WERI-Rb-1 (cell line): ENCODE data around the gene MAGEA10.
"Not testable (repeated sequence)": the region's sequence is repeated elsewhere in the genome, so short reads cannot be mapped to it uniquely, and the experiment has no call there.

Experiments used
- DNase-seq: peaks from one replicate; pipeline ENCODE4 v3.0.0-alpha.2; 2020
- H3K27ac ChIP-seq: fragments of 250-450 bp; sonication (Bioruptor Pico); 2 replicates; pipeline ENCODE4 v1.5.1; 2020; ENCODE audit warnings: mild to moderate bottlenecking, moderate library complexity
- H3K27me3 ChIP-seq: fragments of 250-450 bp; sonication (Bioruptor Pico); 2 replicates; pipeline ENCODE4 v1.5.1; 2021; ENCODE audit warnings: mild to moderate bottlenecking, low read depth, moderate library complexity; ENCODE audit not compliant: insufficient read depth, severe bottlenecking
- H3K36me3 ChIP-seq: fragments of 250-450 bp; sonication (Bioruptor Pico); 2 replicates; pipeline ENCODE4 v1.5.1; 2020; ENCODE audit warnings: mild to moderate bottlenecking, moderate library complexity
- H3K4me3 ChIP-seq: 2 replicates; pipeline ENCODE4 v1.5.1; 2011; ENCODE audit warnings: low read depth, mild to moderate bottlenecking, control low read depth, low read length
- H3K9me3 ChIP-seq: fragments of 250-450 bp; sonication (Bioruptor Pico); 2 replicates; pipeline ENCODE4 v1.5.1; 2021; ENCODE audit warnings: mild to moderate bottlenecking, moderate library complexity; ENCODE audit not compliant: severe bottlenecking
- TF ChIP-seq, protein P1 (sequence below): IDR thresholded peaks from 2 replicates; pipeline ENCODE4 v1.5.1; 2011; ENCODE audit warnings: low read depth, mild to moderate bottlenecking, control low read depth, inconsistent platforms, low read length

Gene MAGEA10

DNA sequence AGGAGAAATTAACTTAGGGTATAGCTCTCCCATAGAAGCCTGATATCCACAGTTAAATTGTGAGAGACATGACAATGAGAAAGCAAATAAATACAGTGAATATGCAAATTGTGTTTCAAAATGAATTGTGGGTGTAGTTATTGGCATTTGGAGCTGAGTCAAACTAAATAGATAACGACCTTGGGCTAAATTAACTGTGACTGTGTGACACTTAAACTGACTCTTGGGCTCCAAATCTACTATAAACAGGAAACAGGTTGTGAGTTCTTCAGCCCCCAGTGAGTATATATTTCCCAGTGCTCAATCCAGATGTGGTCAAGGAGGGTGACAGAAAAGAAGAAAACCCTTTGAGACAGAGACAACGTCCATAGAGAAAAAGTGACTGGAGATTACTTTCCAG is 11.3 kb upstream of the MAGEA10 start:
- Histone ChIP-seq H3K9me3 (no peaks in the 10 kb centered on the region), H3K27ac (no peak overlapping the region), H3K27me3 (peaks cover 65% of the 10 kb centered on the region), H3K4me3 (no peak overlapping the region), H3K36me3 (no peaks in the 10 kb centered on the region)
- no peak for DNase-seq
- TF ChIP-seq, protein P1, sequence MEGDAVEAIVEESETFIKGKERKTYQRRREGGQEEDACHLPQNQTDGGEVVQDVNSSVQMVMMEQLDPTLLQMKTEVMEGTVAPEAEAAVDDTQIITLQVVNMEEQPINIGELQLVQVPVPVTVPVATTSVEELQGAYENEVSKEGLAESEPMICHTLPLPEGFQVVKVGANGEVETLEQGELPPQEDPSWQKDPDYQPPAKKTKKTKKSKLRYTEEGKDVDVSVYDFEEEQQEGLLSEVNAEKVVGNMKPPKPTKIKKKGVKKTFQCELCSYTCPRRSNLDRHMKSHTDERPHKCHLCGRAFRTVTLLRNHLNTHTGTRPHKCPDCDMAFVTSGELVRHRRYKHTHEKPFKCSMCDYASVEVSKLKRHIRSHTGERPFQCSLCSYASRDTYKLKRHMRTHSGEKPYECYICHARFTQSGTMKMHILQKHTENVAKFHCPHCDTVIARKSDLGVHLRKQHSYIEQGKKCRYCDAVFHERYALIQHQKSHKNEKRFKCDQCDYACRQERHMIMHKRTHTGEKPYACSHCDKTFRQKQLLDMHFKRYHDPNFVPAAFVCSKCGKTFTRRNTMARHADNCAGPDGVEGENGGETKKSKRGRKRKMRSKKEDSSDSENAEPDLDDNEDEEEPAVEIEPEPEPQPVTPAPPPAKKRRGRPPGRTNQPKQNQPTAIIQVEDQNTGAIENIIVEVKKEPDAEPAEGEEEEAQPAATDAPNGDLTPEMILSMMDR: no peak

DNA sequence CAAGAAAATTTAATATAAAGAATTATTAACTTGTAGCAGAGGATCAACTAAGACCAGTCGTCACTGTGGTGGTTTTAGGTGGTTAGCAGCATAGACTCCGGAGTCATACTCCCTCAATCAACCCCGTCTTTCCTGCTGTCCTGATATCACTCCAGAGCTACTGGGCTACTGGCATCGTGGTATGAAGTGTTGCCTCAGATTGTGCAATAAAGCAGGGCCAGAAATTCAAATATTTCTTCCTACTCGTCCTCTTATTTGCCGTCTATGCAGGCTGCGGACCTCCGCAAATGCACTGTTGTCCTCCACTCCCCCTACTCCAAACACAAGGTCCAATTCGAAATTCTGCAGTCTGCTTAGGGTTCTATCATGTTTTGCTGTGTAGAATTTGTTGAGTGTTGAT is 1.2 kb upstream of the MAGEA10 start:
- H3K9me3 ChIP-seq: no peaks in the 10 kb centered on the region
- peaks cover 72% of the 10 kb centered on the region for H3K27me3 ChIP-seq
- H3K4me3 ChIP-seq: no peak overlapping the region
- H3K36me3 ChIP-seq: no peaks in the 10 kb centered on the region
- TF ChIP-seq, protein P1: no peak
- H3K27ac ChIP-seq: no peak overlapping the region
- DNase-seq: no peak

DNA sequence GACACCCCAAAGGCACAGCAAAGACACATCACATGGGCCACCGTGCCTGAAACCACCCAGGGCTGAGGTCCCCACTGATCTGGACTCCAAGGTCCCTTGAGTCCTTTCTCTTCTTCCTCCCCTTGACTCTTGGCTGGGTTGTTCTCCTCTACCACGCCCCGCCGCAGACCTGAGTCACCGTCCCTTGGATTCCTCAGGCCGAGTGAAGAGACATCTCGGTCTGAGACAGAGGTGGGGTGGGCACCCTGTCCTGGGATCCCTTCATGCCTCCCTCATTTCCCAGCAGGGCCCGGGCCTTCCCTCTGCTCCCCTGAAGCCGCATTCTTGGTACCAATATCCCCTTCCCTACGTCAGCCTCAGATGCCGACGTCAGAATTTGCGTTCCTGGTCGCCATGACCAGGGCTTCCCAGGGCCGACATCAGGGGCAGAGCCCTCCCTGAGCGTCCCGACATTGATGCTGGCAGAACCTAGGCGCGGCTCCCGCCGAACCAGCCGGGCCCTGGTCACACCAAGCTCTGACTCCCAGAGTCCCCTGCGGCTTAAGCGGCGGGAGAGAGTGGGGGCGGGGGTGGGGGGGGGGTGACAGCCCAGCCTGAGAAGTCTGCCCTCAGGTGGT is 498 bp downstream of the MAGEA10 start:
- no peaks in the 10 kb centered on the region for H3K9me3 ChIP-seq
- no peak overlapping the region for H3K27ac ChIP-seq
- DNase-seq: no peak
- peaks cover 74% of the 10 kb centered on the region for H3K27me3 ChIP-seq
- no peak overlapping the region for H3K4me3 ChIP-seq
- TF ChIP-seq, protein P1: no peak
- H3K36me3 ChIP-seq: no peaks in the 10 kb centered on the region

DNA sequence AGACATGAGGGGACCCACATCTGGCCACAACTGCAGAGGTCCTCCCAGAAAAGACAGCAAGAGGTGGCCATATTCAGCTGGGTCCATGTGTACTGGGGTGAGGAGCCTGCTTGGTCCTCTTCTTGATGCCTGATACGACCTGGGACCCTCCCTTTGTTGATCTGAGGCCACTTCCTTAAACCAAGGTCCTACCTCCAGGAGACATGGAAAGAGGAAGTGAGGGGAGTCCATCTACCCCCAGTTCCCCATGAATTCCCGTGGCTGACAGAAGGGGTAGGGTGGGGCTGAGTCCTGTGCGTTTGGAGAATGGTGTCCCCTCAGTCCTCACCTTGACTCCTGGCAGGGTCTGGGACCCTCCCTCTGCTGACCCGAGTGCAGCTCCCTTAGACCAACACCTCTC is 2.1 kb downstream of the MAGEA10 start:
- no peaks in the 10 kb centered on the region for H3K9me3 ChIP-seq
- DNase-seq: no peak
- no peaks in the 10 kb centered on the region for H3K36me3 ChIP-seq
- TF ChIP-seq, protein P1: no peak
- no peak overlapping the region for H3K27ac ChIP-seq
- peaks cover 77% of the 10 kb centered on the region for H3K27me3 ChIP-seq
- no peak overlapping the region for H3K4me3 ChIP-seq

DNA sequence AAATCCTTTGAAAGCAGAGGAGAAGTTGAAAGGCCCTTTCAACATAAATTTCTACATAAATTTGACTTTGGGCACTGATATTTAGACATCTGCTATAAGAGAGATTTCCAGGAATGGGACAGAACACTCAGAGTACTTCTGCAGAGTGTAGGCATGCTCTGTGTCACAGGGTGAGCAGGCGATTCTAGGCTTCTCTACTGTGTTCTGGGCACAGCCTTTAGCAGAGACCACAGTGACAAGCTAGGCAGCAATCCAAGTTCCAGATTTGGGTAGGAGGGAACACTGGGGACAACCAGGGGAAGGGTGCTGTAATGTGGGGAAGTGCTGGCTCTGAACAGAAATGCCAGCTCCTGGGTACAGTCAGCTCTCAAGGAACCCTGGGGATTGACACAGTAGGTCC is 6.9 kb downstream of the MAGEA10 start:
- H3K4me3 ChIP-seq: no peak overlapping the region
- TF ChIP-seq, protein P1: no peak
- peaks cover 73% of the 10 kb centered on the region for H3K27me3 ChIP-seq
- no peak for DNase-seq
- H3K9me3 ChIP-seq: no peaks in the 10 kb centered on the region
- H3K27ac ChIP-seq: no peak overlapping the region
- no peaks in the 10 kb centered on the region for H3K36me3 ChIP-seq

DNA sequence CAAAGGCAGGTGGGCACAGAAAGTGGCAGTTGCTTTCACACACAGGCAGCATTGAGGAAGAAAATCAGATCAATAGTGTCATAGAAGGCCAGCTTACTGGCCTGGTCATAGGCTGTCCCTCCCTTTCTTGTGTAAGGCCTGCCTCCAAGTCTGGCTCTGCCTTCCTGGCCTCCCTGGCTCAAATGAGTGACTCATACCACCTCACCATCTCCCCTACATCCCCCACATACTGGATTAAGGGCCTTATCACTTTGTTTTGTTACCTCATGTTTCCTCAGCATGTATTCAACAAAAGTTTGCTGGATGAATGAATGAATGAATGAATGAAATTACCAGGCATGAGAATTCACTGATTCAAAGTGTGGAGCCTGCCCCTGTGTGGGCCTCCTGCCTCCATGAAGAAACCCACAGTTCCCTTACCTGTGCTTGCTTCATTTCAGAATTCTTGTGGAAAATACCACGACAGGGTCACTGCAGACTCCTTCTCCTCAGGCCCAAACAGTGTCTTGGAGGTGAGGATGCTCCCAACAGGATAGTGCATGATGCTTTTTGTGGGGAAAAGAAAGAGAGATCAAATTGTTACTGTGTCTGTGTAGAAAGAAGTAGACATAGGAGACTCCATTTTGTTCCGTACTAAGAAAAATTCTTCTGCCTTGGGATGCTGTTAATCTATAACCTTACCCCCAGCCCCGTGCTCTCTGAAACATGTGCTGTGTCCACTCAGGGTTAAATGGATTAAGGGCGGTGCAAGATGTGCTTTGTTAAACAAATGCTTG is 9.1 kb downstream of the MAGEA10 start:
- DNase-seq, H3K9me3 ChIP-seq, H3K27ac ChIP-seq, H3K36me3 ChIP-seq, H3K4me3 ChIP-seq: not testable (repeated sequence)
- H3K27me3 ChIP-seq: peaks cover 65% of the 10 kb centered on the region
